Measurements from ENCODE around the gene YAE1. TPM values are rescaled to one million over a fixed set of nuclear protein-coding genes. Genes with fewer than 3 reads are reported as not detected.

YAE1 gene
- total RNA-seq, 1 experiment from 2014 or later: 21.9 TPM

- TF ChIP-seq E2F1 (CRISPR knock-in tag; IDR thresholded peaks at IDR 0.05) (no peak), ZNF138 (CRISPR knock-in tag; conservative IDR thresholded peaks at IDR 0.05) (no peak)
These were observed 15.8 kb upstream of the YAE1 start (continued) for GRCh38 chr7:39550411-39550810.

GRCh38 chr7:39553436-39553835, 12.8 kb upstream of the YAE1 start:
- Mint-ChIP-seq H3K27ac (no peak overlapping the region), H3K27me3 (ENCODE audit: low read depth) (no peaks in the 10 kb centered on the region; the same call in 1 of the 2 replicates), H3K9me3 (peaks cover 3% of the 10 kb centered on the region), H3K4me1 (no peaks in the 10 kb centered on the region), H3K4me3 (no peak overlapping the region), H3K36me3 (0 out of 2 replicates have a peak, but pooled peaks cover 2% of the 10 kb centered on the region)
- ATAC-seq (no peak), DNase-seq (ENCODE audit: low spot score) (no peak)
- TF ChIP-seq ATF1 (CRISPR knock-in tag; IDR thresholded peaks at IDR 0.05): no peak
- CTCF ChIA-PET: no interaction called here
- POLR2A ChIA-PET: no interaction called here

GRCh38 chr7:39554583-39555165, 11.5 kb upstream of the YAE1 start:
- no peaks in the 10 kb centered on the region for H3K9me3 Mint-ChIP-seq
- ATAC-seq (no peak), DNase-seq (ENCODE audit: low spot score) (no peak)
- no peak overlapping the region for H3K27ac Mint-ChIP-seq
- ChIA-PET CTCF (interaction anchor here (1.0 to 1.9 kb wide), 2 partner anchors 26 to 187 kb away, joined by 3 to 6 read pairs; no protein-coding TSS in a partner anchor), POLR2A (no interaction called here)
- H3K4me1 Mint-ChIP-seq: no peaks in the 10 kb centered on the region
- TF ChIP-seq GABPB1 (CRISPR knock-in tag; IDR thresholded peaks at IDR 0.05) (no peak), ZNF219 (CRISPR knock-in tag; IDR thresholded peaks at IDR 0.05; ENCODE audit: borderline replicate concordance) (no peak), NR3C1 (CRISPR knock-in tag; conservative IDR thresholded peaks at IDR 0.05; ENCODE audit: low read depth) (no peak), CREB1 (CRISPR knock-in tag; IDR thresholded peaks at IDR 0.05) (no peak), HMGXB4 (CRISPR knock-in tag; IDR thresholded peaks at IDR 0.05) (no peak), CBFB (CRISPR knock-in tag; IDR thresholded peaks at IDR 0.05; ENCODE audit: low read depth) (no peak), TCF7 (CRISPR knock-in tag; IDR thresholded peaks at IDR 0.05; ENCODE audit: low read depth) (no peak), OVOL2 (CRISPR knock-in tag; IDR thresholded peaks at IDR 0.05; ENCODE audit: borderline replicate concordance) (no peak), AFF4 (CRISPR knock-in tag; IDR thresholded peaks at IDR 0.05; ENCODE audit: borderline replicate concordance) (no peak), ZNF671 (CRISPR knock-in tag; IDR thresholded peaks at IDR 0.05) (no peak), PRDM15 (CRISPR knock-in tag; IDR thresholded peaks at IDR 0.05) (no peak), ZMAT4 (CRISPR knock-in tag; IDR thresholded peaks at IDR 0.05) (no peak), NFE2L1 (CRISPR knock-in tag; IDR thresholded peaks at IDR 0.05) (no peak), USF2 (CRISPR knock-in tag; IDR thresholded peaks at IDR 0.05) (no peak)
- H3K36me3 Mint-ChIP-seq: no peaks in the 10 kb centered on the region
- no peak overlapping the region for H3K4me3 Mint-ChIP-seq
- no peaks in the 10 kb centered on the region; the same call in 1 of the 2 replicates for H3K27me3 Mint-ChIP-seq (ENCODE audit: low read depth)

All from WTC11 (cell line).